Vagina (tissue), 2 donors: Measurements from ENCODE around the gene C2CD4B. TPM values are rescaled to one million over a fixed set of nuclear protein-coding genes. Genes with fewer than 3 reads are reported as not detected.

Experiments
- DNase-seq, 2 donors: peaks; one replicate each; pipeline ENCODE4 v3.0.0-alpha.2; 2017; ENCODE audit errors: extremely low spot score in 2 of 2
- H3K27ac ChIP-seq: fragments of 200-600 bp; sonication (generic); one replicate; pipeline ENCODE4 v1.5.1; 2019
- H3K27me3 ChIP-seq: fragments of 200-600 bp; sonication (generic); one replicate; pipeline ENCODE4 v1.5.1; 2019
- H3K36me3 ChIP-seq, 2 donors: fragments of 200-600 bp; sonication (generic); one replicate each; pipeline ENCODE4 v1.5.1; 2017 to 2019
- H3K4me1 ChIP-seq: fragments of 200-600 bp; sonication (generic); one replicate; pipeline ENCODE4 v1.5.1; 2019
- H3K4me3 ChIP-seq, 2 donors: fragments of 200-600 bp; sonication (generic); 1 replicate in 1 of 2; 2 replicates in 1 of 2; pipeline ENCODE4 v1.5.1; 2016 to 2019
- H3K9me3 ChIP-seq: fragments of 200-600 bp; sonication (generic); one replicate; pipeline ENCODE4 v1.5.1; 2019
- CTCF ChIP-seq, 3 experiments: fragments of 450-650 bp in 2 of 3; fragments of 200-600 bp in 1 of 3; sonication (generic) in 1 of 3; IDR thresholded peaks; one replicate each; pipeline ENCODE4 v1.5.1; 2017 to 2019; ENCODE audit warnings: antibody characterized with exemption in 3 of 3, mild to moderate bottlenecking in 2 of 3, moderate library complexity in 2 of 3
- POLR2A ChIP-seq, 2 donors: fragments of 450-650 bp; IDR thresholded peaks; one replicate each; pipeline ENCODE4 v1.6.1; 2017; ENCODE audit warnings: antibody characterized with exemption in 2 of 2, mild to moderate bottlenecking in 2 of 2, moderate library complexity in 2 of 2
- POLR2AphosphoS5 ChIP-seq, 2 donors: sonication (generic); formaldehyde crosslinking; IDR thresholded peaks; one replicate each; pipeline ENCODE4 v1.9.0; 2017; ENCODE audit warnings: antibody characterized with exemption in 2 of 2, mild to moderate bottlenecking in 2 of 2, low read depth in 1 of 2; ENCODE audit not compliant: insufficient read depth in 1 of 2
- intact Hi-C: fragments of 100-400 bp; cut with DNase I; formaldehyde crosslinking; loops from one replicate; pipeline ENCODE4 v1.15.1; 2023
- total RNA-seq: library from RNA; depleted of rRNA; stranded (reverse); fragments of >200 nt; gene quantifications from one replicate; pipeline ENCODE4 v1.2.3, GENCODE V29; 2016

The C2CD4B gene
- total RNA-seq, 1 donor from 2014 or later: 0.49 TPM

DNA sequence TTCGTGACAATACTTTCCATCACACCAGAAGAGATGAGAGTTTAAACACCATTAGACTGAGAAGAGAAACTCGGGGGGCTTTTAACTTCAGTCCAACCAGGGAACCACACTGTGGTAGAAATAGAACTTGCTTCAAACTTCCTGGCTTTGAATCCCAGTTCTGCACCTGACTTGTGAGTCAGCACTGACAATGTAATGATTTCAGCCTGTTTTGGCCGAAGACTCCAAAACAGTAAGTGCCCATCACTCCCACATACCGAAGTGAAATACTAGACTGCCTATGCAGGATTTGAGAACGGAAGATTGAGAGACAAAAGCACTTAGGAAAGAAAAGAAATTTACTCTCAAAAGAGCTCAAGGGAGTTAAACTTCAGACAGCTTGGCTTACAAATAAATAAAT, 27.0 kb downstream of the C2CD4B start:
- H3K27ac ChIP-seq: no peak overlapping the region
- intact Hi-C loops: no loop called here
- DNase-seq: no peak

GRCh38 chr15:62136911-62137865, 27.9 kb downstream of the C2CD4B start:
- peaks cover 7% of the 10 kb centered on the region for H3K4me1 ChIP-seq
- no peaks in the 10 kb centered on the region for H3K36me3 ChIP-seq
- TF ChIP-seq POLR2A (IDR thresholded peaks at IDR 0.05): no peak
- TF ChIP-seq POLR2AphosphoS5 (IDR thresholded peaks at IDR 0.05; ENCODE audit: insufficient read depth in 1 of 2, low read depth in 1 of 2): no peak
- no peak for TF ChIP-seq CTCF (IDR thresholded peaks at IDR 0.05)
- no peak overlapping the region for H3K4me3 ChIP-seq
- H3K9me3 ChIP-seq: no peaks in the 10 kb centered on the region
- no peak for DNase-seq
- intact Hi-C loops: no loop called here
- H3K27ac ChIP-seq: no peak overlapping the region
- no peaks in the 10 kb centered on the region for H3K27me3 ChIP-seq

More for the DNA sequence above, 27.0 kb downstream of the C2CD4B start:
- H3K9me3 ChIP-seq: no peaks in the 10 kb centered on the region
- H3K4me1 ChIP-seq: peaks cover 7% of the 10 kb centered on the region
- H3K36me3 ChIP-seq: no peaks in the 10 kb centered on the region
- no peak overlapping the region for H3K4me3 ChIP-seq
- H3K27me3 ChIP-seq: no peaks in the 10 kb centered on the region
- TF ChIP-seq CTCF (IDR thresholded peaks at IDR 0.05): no peak
- no peak for TF ChIP-seq POLR2A (IDR thresholded peaks at IDR 0.05)
- peak in 1 of 2 donors; percentile 42 for TF ChIP-seq POLR2AphosphoS5 (IDR thresholded peaks at IDR 0.05; ENCODE audit: insufficient read depth in 1 of 2, low read depth in 1 of 2)

DNA sequence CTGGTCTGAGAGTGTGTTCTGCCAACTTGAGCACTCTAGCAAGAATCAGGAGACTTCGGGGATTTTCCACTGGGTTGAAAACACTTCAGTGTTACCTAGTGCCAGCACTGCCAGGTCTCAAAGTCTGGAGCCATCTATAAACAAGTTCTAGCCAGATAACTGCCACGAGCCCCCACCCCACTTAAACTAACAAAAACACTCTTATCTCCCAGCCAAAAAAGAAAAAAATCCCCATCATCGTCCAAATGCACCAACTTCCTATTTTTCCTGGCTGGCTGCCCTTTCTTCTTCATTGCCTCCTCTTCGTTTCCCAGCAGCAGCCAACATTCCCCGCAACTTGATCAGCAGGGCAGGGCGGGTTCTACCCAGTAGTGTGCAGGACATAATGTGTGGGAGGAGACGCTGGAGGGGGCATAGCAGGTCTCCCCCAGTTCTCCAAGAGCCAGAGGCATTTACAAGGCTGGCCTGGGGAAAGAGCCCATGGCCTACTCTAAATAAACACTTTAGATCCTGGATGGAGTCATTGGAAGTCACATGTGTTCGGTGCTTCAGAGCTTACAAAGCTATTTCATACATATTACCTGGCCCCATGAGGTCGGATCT, 29.5 kb downstream of the C2CD4B start:
- no peaks in the 10 kb centered on the region for H3K27me3 ChIP-seq
- H3K9me3 ChIP-seq: no peaks in the 10 kb centered on the region
- intact Hi-C loops: no loop called here
- peak overlapping the region; percentile 14 for H3K27ac ChIP-seq
- no peak overlapping the region for H3K4me3 ChIP-seq
- TF ChIP-seq POLR2AphosphoS5 (IDR thresholded peaks at IDR 0.05; ENCODE audit: insufficient read depth in 1 of 2, low read depth in 1 of 2) (no peak), CTCF (IDR thresholded peaks at IDR 0.05) (no peak), POLR2A (IDR thresholded peaks at IDR 0.05) (no peak)
- no peaks in the 10 kb centered on the region for H3K36me3 ChIP-seq
- no peak for DNase-seq
- H3K4me1 ChIP-seq: peaks cover 7% of the 10 kb centered on the region

DNA sequence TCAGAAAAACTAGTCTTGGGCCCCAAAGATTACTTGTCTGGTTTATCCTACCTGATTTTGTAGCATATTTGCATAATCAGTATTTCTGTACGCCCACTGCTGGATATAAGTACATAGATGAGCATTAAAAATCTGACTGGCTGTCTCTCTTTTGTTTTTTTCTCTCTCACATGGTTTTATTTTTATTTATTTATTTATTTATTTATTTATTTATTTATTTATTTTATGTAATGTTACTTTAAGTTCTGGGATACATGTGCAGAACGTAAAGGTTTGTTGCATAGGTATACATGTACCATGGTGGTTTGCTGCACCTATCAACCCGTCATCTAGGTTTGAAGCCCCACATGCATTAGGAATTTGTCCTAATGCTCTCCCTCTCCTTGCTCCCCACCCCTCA, 31.9 kb downstream of the C2CD4B start:
- intact Hi-C loops: no loop called here
- H3K27me3 ChIP-seq: no peaks in the 10 kb centered on the region

More for the DNA sequence above, 31.9 kb downstream of the C2CD4B start:
- Histone ChIP-seq H3K27ac (no peak overlapping the region), H3K4me3 (no peak overlapping the region), H3K36me3 (no peaks in the 10 kb centered on the region), H3K4me1 (peaks cover 7% of the 10 kb centered on the region), H3K9me3 (no peaks in the 10 kb centered on the region)
- no peak for TF ChIP-seq CTCF (IDR thresholded peaks at IDR 0.05)
- TF ChIP-seq POLR2AphosphoS5 (IDR thresholded peaks at IDR 0.05; ENCODE audit: insufficient read depth in 1 of 2, low read depth in 1 of 2): no peak
- TF ChIP-seq POLR2A (IDR thresholded peaks at IDR 0.05): no peak
- DNase-seq: no peak
